Measurements from ENCODE around the gene PRH1.

The PRH1 gene

DNA sequence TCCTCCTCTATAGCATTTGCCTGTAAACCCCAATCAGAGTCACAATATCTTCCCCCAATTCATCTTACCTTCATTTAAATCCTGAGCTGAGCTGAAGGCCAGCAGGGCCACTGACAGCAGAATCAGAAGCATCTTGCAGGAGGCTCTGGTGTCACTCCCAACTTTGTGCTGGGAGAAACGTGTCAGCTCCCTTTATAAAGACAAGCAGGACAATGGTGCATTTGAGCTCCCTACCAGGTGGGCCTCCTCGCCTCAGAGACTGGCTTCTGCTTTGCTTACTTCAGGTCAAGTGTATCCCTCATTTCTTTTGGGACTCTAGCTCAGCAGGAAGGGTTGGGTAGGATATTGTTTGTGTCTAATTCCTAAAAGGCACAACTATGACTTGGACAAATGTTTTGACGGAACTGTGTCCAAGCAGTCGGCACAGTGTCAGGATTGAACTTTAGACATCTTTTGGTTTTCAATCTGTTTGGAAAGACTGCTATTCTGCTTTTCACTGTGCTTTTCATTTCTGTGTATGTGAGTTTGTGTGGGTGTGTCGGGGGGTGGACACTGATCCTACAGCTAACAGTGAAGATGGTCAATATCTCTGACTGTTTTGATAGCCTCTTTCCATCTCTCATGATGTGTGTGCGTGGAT is at the start of gene PRH1:
TSS of gene PRH1 (minus strand) at position 170 of the 640 bp plus-strand sequence. CDS start at position 132, 38 bp downstream.
- DNase-seq (ENCODE audit: low read depth, low spot score): no peak

GRCh38 chr12:10928746-10929286 is 44.8 kb upstream of the PRH1 start, which contains the start of gene PRH2:
Gene PRH2 (plus strand): TSS chr12:10929236. CDS start chr12:10929274, 38 bp downstream.
- no peak for DNase-seq (ENCODE audit: low read depth, low spot score)

- no peak for DNase-seq (ENCODE audit: low read depth, low spot score)
Observed at GRCh38 chr12:10926269-10926668, 42.2 kb upstream of the PRH1 start.

DNA sequence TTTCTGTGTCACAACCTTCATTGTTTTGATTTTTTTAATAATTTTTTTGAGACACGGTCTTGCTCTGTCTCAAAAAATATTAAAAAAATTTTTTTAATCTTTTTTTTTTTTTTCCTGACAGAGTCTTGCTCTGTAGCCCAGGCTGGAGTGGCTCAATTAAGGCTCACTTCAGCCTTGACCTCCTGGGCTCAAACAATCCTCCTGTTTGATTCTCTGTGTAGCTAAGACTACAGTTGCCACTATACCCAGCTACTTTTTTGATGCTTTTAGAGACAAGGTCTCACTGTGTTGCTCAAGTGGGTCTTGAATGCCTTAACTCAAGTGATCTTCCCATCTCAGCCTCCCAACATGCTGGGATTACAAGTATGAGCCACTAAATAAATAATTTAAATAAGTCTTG is 35.8 kb upstream of the PRH1 start:
- DNase-seq (ENCODE audit: low read depth, low spot score): no peak

DNA sequence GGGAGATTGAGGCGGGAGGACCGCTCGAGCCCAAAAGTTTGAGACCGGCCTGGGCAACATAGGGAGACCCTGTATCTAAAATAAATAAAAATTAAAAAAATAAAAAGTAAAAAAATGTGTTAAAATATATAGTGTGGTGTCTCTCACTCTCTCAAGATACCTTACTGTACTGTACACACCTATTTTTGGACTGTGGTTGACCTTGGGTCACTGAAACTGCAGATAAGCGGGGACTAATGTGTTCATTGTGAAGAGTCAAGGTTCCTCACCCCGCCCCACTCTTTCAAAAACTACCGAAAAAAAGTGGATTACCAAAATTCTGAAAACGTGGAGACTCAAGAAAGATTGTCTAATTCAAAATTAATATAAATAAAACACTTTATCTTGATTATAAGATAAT is 26.3 kb upstream of the PRH1 start:
- DNase-seq (ENCODE audit: low read depth, low spot score): no peak

GRCh38 chr12:10909462-10909861 is 25.4 kb upstream of the PRH1 start, which contains the start of gene TAS2R13:
Gene TAS2R13 (minus strand): TSS chr12:10909562. CDS start chr12:10909298, 264 bp downstream.
- no peak for DNase-seq (ENCODE audit: low read depth, low spot score)

DNA sequence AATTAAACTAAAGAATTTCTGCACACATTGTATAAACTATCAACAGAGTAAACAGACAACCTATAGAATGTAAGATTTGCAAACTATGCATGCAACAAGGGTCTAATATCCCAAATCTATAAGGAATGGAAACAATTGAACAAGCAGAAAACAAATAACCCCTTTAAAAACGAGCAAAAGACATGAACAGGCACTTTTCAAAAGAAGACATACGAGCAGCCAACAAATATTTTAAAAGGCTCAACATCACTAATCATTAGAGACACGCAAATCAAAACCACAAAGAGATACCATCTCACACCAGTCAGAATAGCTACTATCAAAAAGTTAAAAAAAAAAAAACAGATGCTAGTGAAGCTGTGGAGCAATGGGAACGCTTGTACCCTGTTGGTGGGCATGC is 20.6 kb upstream of the PRH1 start:
- no peak for DNase-seq (ENCODE audit: low read depth, low spot score)

DNA sequence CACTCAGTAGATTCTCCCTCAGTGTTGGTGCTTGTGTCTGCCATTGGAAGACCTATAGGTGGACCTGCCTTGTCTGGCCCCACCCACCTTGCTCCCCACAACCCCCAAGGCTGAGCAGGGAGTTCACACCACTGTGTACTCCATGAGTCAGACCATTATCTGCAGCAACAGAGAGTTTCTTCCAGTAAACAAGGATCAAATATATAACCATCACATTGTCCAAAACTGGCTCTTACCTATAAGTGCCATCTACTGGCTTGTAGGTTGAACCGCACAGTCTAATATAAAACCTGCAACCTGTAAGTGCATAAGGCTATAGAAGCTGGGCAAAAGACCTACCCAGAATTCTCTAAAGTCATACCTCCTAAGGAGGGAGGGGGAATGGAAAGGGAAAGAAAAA is 17.4 kb upstream of the PRH1 start:
- DNase-seq (ENCODE audit: low read depth, low spot score): no peak

GRCh38 chr12:10900972-10901371 is 16.9 kb upstream of the PRH1 start:
- no peak for DNase-seq (ENCODE audit: low read depth, low spot score)

GRCh38 chr12:10900530-10900929 is 16.5 kb upstream of the PRH1 start:
- DNase-seq (ENCODE audit: low read depth, low spot score): no peak

DNA sequence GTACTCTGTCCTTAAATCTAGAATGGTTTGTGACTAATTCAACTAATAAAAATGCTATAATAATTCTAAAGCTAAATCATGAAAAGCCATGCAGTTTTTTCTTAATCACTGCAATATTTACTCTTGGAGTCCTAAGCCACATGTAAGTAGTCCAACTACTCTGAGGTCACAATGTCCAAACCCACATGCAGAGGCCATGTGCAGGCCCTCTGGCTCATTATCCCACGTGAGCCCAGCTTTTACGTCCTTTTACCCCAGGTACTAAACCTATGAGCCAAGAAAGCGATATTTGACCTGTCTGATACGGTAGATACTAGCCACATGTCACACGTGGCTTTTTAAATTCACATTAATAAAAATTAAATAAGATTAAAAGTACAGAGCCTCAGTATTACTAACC is 12.8 kb upstream of the PRH1 start:
- DNase-seq (ENCODE audit: low read depth, low spot score): no peak

GRCh38 chr12:10891937-10892336 is 7.9 kb upstream of the PRH1 start:
- no peak for DNase-seq (ENCODE audit: low read depth, low spot score)

- no peak for DNase-seq (ENCODE audit: low read depth, low spot score)
Observed at GRCh38 chr12:10889226-10889625, 5.2 kb upstream of the PRH1 start.

DNA sequence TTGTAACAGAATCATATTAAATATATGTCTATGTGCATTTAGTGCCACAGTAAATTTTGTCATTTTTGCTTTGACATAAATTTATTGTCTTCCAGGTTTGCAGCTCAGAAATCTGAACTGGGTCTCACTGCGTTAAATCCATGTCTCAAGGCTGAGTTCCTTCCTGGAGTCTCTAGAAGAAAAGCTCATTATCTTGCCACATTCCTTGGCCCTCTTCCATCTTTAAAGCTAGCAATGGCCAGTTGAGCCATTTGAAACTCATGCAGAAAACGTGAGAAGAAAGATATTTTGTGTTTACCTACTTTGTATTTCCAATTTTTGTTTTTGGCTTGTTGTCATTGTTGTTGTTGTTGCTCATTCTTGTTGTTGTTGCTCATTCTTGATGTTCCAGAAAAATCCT is 10.7 kb downstream of the PRH1 start:
- DNase-seq (ENCODE audit: low read depth, low spot score): no peak

- no peak for DNase-seq (ENCODE audit: low read depth, low spot score)
Observed at GRCh38 chr12:10867381-10867780, 16.7 kb downstream of the PRH1 start.

- DNase-seq (ENCODE audit: low read depth, low spot score): no peak
Observed at GRCh38 chr12:10863512-10864218, 20.4 kb downstream of the PRH1 start.

DNA sequence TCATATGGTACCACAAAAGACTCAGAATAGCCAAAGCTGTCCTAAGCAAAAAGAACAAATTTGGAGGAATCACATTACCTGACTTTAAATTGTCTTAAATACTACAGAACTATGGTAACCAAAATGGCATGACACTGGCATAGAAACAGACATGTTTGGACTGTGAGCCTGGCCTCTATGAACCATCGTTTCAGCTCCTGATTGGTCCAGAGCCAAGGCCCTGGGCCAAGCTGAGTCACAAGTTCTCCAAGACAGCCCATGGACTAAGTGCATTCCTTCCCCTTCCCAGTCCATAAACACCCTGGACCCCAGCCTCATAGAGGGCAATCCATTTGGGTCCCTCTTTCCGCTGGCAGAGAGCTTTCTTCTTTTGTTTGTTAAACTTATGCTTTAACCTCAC is 22.7 kb downstream of the PRH1 start:
- no peak for DNase-seq (ENCODE audit: low read depth, low spot score)

- no peak for DNase-seq (ENCODE audit: low read depth, low spot score)
Observed at GRCh38 chr12:10855807-10856206, 28.2 kb downstream of the PRH1 start.

DNA sequence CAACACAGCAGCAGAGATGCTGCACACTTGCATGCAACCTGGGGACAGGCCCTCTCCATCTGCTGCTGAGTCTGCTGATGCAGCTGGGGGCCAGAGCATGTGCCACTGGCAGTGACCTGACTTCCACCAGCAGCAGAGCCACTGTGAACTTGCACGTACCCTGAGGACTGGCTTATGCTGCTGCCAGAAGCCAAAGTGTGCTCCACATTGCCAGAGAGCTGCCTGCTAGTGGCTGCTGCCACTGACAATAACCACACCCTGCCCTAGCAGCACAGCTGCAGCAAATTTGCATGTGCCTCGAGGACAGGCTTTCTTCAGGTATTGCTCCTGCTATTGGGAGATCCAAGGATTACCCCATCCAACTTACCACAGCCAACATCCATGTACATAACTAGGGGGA is 30.3 kb downstream of the PRH1 start:
- DNase-seq (ENCODE audit: low read depth, low spot score): no peak

GRCh38 chr12:10851243-10851858 is 32.7 kb downstream of the PRH1 start:
- no peak for DNase-seq (ENCODE audit: low read depth, low spot score)

GRCh38 chr12:10849425-10849878 is 34.6 kb downstream of the PRH1 start, which contains the start of gene PRR4:
Gene PRR4 (minus strand): TSS chr12:10849475. CDS start chr12:10849437, 38 bp downstream.
- no peak for DNase-seq (ENCODE audit: low read depth, low spot score)

GRCh38 chr12:10847744-10848143 is 36.3 kb downstream of the PRH1 start:
- DNase-seq (ENCODE audit: low read depth, low spot score): no peak

All from activated naive CD8-positive, alpha-beta T cell treated with anti-CD3 and anti-CD28 coated beads, Interleukin-2, amount 50 U/mL, for 16 hours (primary cell).